HG03175 (cell line): ENCODE data around the gene RALB.

ENCODE experiments used
- ATAC-seq: cut with Tn5 transposase; IDR thresholded peaks from one replicate; pipeline ENCODE4 v1.9.1; 2021; ENCODE audit warnings: mild to moderate bottlenecking, moderate library complexity; ENCODE audit not compliant: unreplicated experiment

Gene RALB

GRCh38 chr2:120330946-120331822 is 78.5 kb downstream of the RALB start:
- no peak for ATAC-seq

- ATAC-seq: no peak
Observed at GRCh38 chr2:120331903-120332302, 79.3 kb downstream of the RALB start.

DNA sequence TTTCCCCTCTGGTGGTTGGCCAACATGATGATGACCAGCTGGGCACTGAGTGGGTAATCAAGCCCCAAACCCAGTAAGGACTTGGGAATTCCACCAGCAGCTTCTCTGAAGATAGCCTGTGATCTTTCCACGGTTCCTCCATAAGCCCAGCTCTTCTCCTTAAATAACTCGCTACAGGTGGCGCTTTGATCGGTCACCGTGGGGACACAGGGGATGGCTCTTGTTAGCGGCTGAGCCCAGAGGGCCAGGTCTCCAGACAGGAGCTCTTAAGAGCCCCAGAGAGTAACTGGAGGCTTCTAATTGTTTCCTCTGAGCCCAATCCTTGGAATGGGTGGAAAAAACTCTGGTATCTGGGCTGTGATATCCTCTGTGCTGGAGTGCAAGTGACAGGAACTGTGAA is 79.7 kb downstream of the RALB start:
- ATAC-seq: no peak

DNA sequence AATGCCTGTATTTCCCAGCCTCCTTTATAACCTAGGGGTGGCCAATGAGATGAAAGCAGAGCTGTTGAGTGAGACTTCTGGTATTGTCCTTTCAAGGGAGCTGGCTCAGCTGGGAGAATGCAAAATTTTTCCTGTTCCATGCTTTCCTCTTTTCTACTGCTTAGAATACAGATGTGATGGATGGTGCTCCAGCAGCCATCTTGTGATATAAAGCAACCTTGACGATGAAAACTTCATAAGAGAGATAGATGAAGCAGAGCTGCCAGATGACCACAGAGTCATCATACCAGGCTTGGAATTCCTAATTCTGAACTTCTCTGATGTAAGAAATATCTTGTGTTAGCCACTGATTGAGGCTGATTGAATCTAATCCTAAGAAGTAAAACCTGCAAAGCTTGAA is 81.4 kb downstream of the RALB start:
- no peak for ATAC-seq

GRCh38 chr2:120336749-120337148 is 84.1 kb downstream of the RALB start:
- no peak for ATAC-seq

- ATAC-seq: no peak
Observed at GRCh38 chr2:120338015-120338414, 85.4 kb downstream of the RALB start.

- ATAC-seq: no peak
Observed at GRCh38 chr2:120341977-120342376, 89.3 kb downstream of the RALB start.

- ATAC-seq: no peak
Observed at GRCh38 chr2:120342446-120342845, 89.8 kb downstream of the RALB start.

- no peak for ATAC-seq
Observed at GRCh38 chr2:120343100-120343432, 90.4 kb downstream of the RALB start.

DNA sequence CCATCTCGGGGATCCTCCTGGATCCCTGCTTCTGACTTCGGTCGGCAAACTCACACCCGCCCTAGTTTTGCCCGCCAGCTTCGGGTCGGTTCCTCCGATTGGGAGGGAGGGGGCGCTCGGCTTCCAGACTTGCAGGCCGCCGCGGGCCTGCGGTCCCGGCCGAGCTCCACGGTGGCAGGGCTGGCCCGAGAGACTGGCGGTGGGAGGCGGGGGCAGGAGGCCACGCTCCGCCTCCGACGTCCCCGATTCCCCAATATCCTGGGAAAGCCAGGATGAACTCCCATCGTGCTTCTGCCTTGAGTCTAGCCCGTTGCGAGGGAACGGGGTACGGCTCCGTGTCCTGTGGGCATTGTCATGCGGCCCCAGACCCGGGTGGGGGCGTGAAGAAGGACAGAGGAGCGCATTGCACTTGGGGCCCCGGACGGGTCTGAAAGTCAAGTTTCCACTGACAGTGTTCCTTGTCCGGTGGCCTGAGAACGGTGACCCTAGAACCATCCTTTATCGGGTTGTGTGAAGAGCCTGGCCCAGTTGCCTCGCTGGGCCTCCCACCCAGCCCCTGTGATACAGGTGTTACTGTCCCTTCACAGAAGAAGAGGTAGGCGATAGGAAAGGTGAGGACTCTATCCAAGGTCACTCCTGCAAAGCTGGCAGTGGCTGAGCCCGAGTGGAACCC is 90.9 kb downstream of the RALB start:
- peak; percentile 44 for ATAC-seq
